HCT116 (cell line): Measurements from ENCODE around the gene GREB1L. TPM values are rescaled to one million over a fixed set of nuclear protein-coding genes. Genes with fewer than 3 reads are reported as not detected.
A peak's percentile ranks its signal among the peaks of the same experiment; 100 is the strongest.

Experiments used
- ATAC-seq: fragments of 200-7000 bp; cut with Tn5 transposase; 2 replicates; pipeline ENCODE4 v1.9.1; 2020; ENCODE audit warnings: mild to moderate bottlenecking, moderate library complexity
- BruUV-seq: library from RNA; stranded (reverse); fragments of 400-500 nt; replicated peaks from 2 replicates; lab custom pipeline; 2021; lab: Mats Ljungman, UMichigan
- CTCF ChIA-PET: fragments of 300-600 bp; sonication (Branson Sonifier 250); formaldehyde crosslinking; loops from one replicate; lab custom pipeline; 2021; ENCODE audit warnings: antibody characterized with exemption; lab: Charles Lee
- POLR2A ChIA-PET: fragments of 300-600, 350-600 bp; sonication (Branson Sonifier 250); formaldehyde crosslinking; loops from one replicate; lab custom pipeline; 2021; ENCODE audit warnings: antibody characterized with exemption; lab: Charles Lee
- RAD21 ChIA-PET, 2 experiments: fragments of 300-600 bp; sonication (Branson Sonifier 250); formaldehyde crosslinking; loops; one replicate each; lab custom pipeline; 2023; ENCODE audit warnings: low total read pairs in 2 of 2; ENCODE audit not compliant: uncharacterized antibody in 2 of 2, unreplicated experiment in 2 of 2, low non-redundant PET in 1 of 2; lab: Charles Lee
- DNase-seq: peaks from one replicate; pipeline ENCODE4 v3.0.0-alpha.2; 2010; ENCODE audit warnings: low read depth, low spot score
- H2AFZ ChIP-seq: fragments of 200-600 bp; shearing (Covaris generic), sonication (generic); 2 replicates; pipeline ENCODE4 v1.6.1; 2017; ENCODE audit warnings: low read depth, mixed run types, mixed read lengths, antibody characterized with exemption, low read length; ENCODE audit not compliant: poor library complexity, severe bottlenecking
- H3K27ac ChIP-seq: 2 replicates; pipeline ENCODE4 v1.5.1; 2012; ENCODE audit warnings: low read depth, low read length
- H3K27me3 ChIP-seq: fragments of 200-600 bp; sonication (generic); 2 replicates; pipeline ENCODE4 v1.6.1; 2016; ENCODE audit warnings: mixed run types, low read length, mixed read lengths; ENCODE audit not compliant: insufficient read depth
- H3K36me3 ChIP-seq, 2 experiments: fragments of 200-500 bp in 1 of 2; fragments of 200-600 bp in 1 of 2; sonication (Bioruptor generic) in 1 of 2; sonication (generic) in 1 of 2; 2 replicates each; pipeline versions ENCODE4 v1.5.1 to v1.6.1; 2014 to 2016; ENCODE audit warnings: low read length in 2 of 2, inconsistent platforms in 1 of 2, mixed read lengths in 1 of 2, mixed run types in 1 of 2; ENCODE audit not compliant: insufficient read depth in 2 of 2, control insufficient read depth in 1 of 2
- H3K4me1 ChIP-seq, 2 experiments: fragments of 200-600 bp in 1 of 2; sonication (generic) in 1 of 2; 2 replicates each; pipeline versions ENCODE4 v1.5.1 to v1.6.1; 2012 to 2017; ENCODE audit warnings: low read length in 2 of 2, inconsistent platforms in 1 of 2, mild to moderate bottlenecking in 1 of 2, mixed read lengths in 1 of 2, mixed run types in 1 of 2, moderate library complexity in 1 of 2; ENCODE audit not compliant: insufficient read depth in 2 of 2, control insufficient read depth in 1 of 2
- H3K4me2 ChIP-seq: fragments of 200-600 bp; sonication (generic); 2 replicates; pipeline ENCODE4 v1.6.1; 2017; ENCODE audit warnings: mixed run types, low read length, mixed read lengths
- H3K4me3 ChIP-seq, 2 experiments: fragments of 200-600 bp in 1 of 2; sonication (generic) in 1 of 2; replicated peaks in 1 of 2; 2 replicates each; pipeline ENCODE4 v1.5.1; 2011 to 2016; ENCODE audit warnings: low read length in 2 of 2, control low read depth in 1 of 2, low read depth in 1 of 2, mild to moderate bottlenecking in 1 of 2, mixed read lengths in 1 of 2, mixed run types in 1 of 2
- H3K79me2 ChIP-seq: fragments of 200-600 bp; sonication (generic); 2 replicates; pipeline ENCODE4 v1.6.1; 2017; ENCODE audit warnings: mild to moderate bottlenecking, mixed run types, low read length, moderate library complexity, mixed read lengths; ENCODE audit not compliant: insufficient read depth
- H3K9ac ChIP-seq: fragments of 200-600 bp; sonication (generic); 2 replicates; pipeline ENCODE4 v1.6.1; 2016; ENCODE audit warnings: low read length, mixed read lengths
- H3K9me2 ChIP-seq: fragments of 200-600 bp; sonication (generic), shearing (Covaris generic); 2 replicates; pipeline ENCODE4 v1.6.1; 2017; ENCODE audit warnings: mixed run types, mild to moderate bottlenecking, moderate library complexity; ENCODE audit not compliant: insufficient read depth
- H3K9me3 ChIP-seq, 2 experiments: fragments of 200-500 bp in 1 of 2; fragments of 200-600 bp in 1 of 2; sonication (Bioruptor generic) in 1 of 2; sonication (generic) in 1 of 2; 2 replicates each; pipeline ENCODE4 v1.6.1; 2014 to 2017; ENCODE audit warnings: low read length in 2 of 2, mixed read lengths in 2 of 2, inconsistent platforms in 1 of 2, low read depth in 1 of 2, mild to moderate bottlenecking in 1 of 2, mixed run types in 1 of 2, moderate library complexity in 1 of 2; ENCODE audit not compliant: control insufficient read depth in 1 of 2, insufficient read depth in 1 of 2
- H4K20me1 ChIP-seq: fragments of 200-600 bp; sonication (generic), shearing (Covaris generic); 2 replicates; pipeline ENCODE4 v1.6.1; 2017; ENCODE audit warnings: mixed run types, mild to moderate bottlenecking, moderate library complexity; ENCODE audit not compliant: insufficient read depth
- ELF1 ChIP-seq: IDR thresholded peaks from 2 replicates; pipeline ENCODE4 v1.6.1; 2012; ENCODE audit warnings: low read depth, borderline replicate concordance
- EZH2 ChIP-seq: fragments of 200-600 bp; sonication (generic); IDR thresholded peaks from 2 replicates; pipeline ENCODE4 v1.6.1; 2017; ENCODE audit warnings: antibody characterized with exemption, mixed run types
- EZH2phosphoT487 ChIP-seq: fragments of 200-600 bp; IDR thresholded peaks from 2 replicates; pipeline ENCODE4 v1.6.1; 2018; ENCODE audit warnings: antibody characterized with exemption, borderline replicate concordance
- POLR2A ChIP-seq: IDR thresholded peaks from 2 replicates; pipeline ENCODE4 v1.7.0; 2011; ENCODE audit warnings: borderline replicate concordance; ENCODE audit not compliant: insufficient read depth, insufficient read length; ENCODE audit errors: extremely low read depth
- RAD21 ChIP-seq: IDR thresholded peaks from 2 replicates; pipeline ENCODE4 v1.6.1; 2012; ENCODE audit warnings: low read depth, mild to moderate bottlenecking
- YY1 ChIP-seq: IDR thresholded peaks from 2 replicates; pipeline ENCODE4 v1.6.1; 2011; ENCODE audit warnings: low read length, low read depth, moderate library complexity, mild to moderate bottlenecking; ENCODE audit not compliant: insufficient replicate concordance; ENCODE audit errors: extremely low read depth
- ZFX ChIP-seq: fragments of 450-650 bp; IDR thresholded peaks from 2 replicates; pipeline ENCODE4 v1.6.1; 2017
- intact Hi-C: fragments of 100-400 bp; cut with micrococcal nuclease; formaldehyde crosslinking; loops from 2 replicates; pipeline ENCODE4 v1.10.0; 2022
- total RNA-seq: library from RNA; stranded (reverse); gene quantifications from one replicate; pipeline ENCODE4 v1.2.1, GENCODE V29; 2021; ENCODE audit not compliant: unreplicated experiment
- TF ChIP-seq, protein P1 (sequence below): IDR thresholded peaks from 2 replicates; pipeline ENCODE4 v1.6.1; 2012; ENCODE audit warnings: low read depth
- TF ChIP-seq, protein P2 (sequence below), 3 experiments: fragments of 200-600 bp in 1 of 3; sonication (generic) in 1 of 3; IDR thresholded peaks in 2 of 3; conservative IDR thresholded peaks in 1 of 3; 2 replicates each; pipeline ENCODE4 v1.5.1; 2012 to 2017; ENCODE audit warnings: low read depth in 2 of 3, low read length in 2 of 3, antibody characterized with exemption in 1 of 3, borderline replicate concordance in 1 of 3, control low read depth in 1 of 3, mild to moderate bottlenecking in 1 of 3, mixed read lengths in 1 of 3, mixed run types in 1 of 3, moderate library complexity in 1 of 3; ENCODE audit not compliant: insufficient read depth in 1 of 3

GREB1L gene
- total RNA-seq, 1 experiment from 2014 or later: 12.2 TPM

DNA sequence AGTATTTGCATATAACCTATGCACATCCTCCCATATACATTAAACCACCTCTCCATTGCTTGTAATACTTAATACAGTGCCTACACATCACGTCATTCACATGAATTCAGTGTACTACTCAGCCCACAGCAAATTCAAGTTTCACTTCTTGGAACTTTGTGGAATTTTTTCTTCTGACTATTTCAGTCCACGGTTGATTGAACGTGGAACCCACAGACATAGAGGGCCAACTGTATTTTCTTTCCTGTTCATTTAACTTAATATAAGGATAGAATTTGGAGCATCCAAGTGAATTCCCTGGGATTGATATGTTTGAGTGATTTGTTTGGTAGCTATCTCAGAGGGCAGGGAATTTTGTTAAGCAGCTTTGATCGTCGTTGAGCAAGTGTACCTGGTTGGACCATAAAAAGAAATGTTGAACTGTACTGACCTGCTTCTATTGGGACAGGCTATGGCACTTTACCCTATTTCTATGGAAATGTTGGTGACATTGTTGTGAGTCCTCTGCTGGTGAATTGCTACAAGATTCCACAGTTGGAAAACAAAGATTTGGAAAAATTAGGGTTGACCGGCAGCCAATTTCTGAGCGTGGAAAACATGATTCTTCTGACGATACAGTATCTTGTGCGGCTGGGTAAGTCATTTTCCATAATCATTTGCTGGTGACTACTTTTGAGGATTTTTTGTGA, 201.9 kb downstream of the GREB1L start:
- ATAC-seq: peak; percentile 32
- H3K27me3 ChIP-seq: no peaks in the 10 kb centered on the region
- no peaks in the 10 kb centered on the region for H3K9me3 ChIP-seq
- intact Hi-C loops: loop anchor here (1.0 to 5.0 kb wide), 2 partner anchors 207 to 249 kb away; no protein-coding TSS in a partner anchor
- H3K4me3 ChIP-seq: no peak overlapping the region
- DNase-seq: no peak
- H3K4me1 ChIP-seq: peaks cover 0 to 3% of the 10 kb centered on the region in 2 experiments; a peak in 1 of 4 replicates
- H3K36me3 ChIP-seq: no peaks in the 10 kb centered on the region; a peak in 1 of 4 replicates
- CTCF ChIA-PET: interaction anchor here (5.6 kb wide), 1 partner anchor 248 kb away, joined by 51 read pairs; no protein-coding TSS in a partner anchor
- no peak overlapping the region for H3K27ac ChIP-seq
- H3K9me2 ChIP-seq: no peaks in the 10 kb centered on the region
- H2AFZ ChIP-seq: no peak overlapping the region
- H4K20me1 ChIP-seq: no peaks in the 10 kb centered on the region
- H3K4me2 ChIP-seq: no peak overlapping the region
- no peak overlapping the region for H3K9ac ChIP-seq
- H3K79me2 ChIP-seq: no peaks in the 10 kb centered on the region
- POLR2A ChIA-PET: no interaction called here
- RAD21 ChIA-PET: interaction anchor here in 1 of 2 experiments (1.0 kb wide), 1 partner anchor 248 kb away, joined by 5 read pairs; no protein-coding TSS in a partner anchor
- no TSS peak for BruUV-seq
- TF ChIP-seq EZH2: no peak
- TF ChIP-seq, all 23 proteins: peak for 0

DNA sequence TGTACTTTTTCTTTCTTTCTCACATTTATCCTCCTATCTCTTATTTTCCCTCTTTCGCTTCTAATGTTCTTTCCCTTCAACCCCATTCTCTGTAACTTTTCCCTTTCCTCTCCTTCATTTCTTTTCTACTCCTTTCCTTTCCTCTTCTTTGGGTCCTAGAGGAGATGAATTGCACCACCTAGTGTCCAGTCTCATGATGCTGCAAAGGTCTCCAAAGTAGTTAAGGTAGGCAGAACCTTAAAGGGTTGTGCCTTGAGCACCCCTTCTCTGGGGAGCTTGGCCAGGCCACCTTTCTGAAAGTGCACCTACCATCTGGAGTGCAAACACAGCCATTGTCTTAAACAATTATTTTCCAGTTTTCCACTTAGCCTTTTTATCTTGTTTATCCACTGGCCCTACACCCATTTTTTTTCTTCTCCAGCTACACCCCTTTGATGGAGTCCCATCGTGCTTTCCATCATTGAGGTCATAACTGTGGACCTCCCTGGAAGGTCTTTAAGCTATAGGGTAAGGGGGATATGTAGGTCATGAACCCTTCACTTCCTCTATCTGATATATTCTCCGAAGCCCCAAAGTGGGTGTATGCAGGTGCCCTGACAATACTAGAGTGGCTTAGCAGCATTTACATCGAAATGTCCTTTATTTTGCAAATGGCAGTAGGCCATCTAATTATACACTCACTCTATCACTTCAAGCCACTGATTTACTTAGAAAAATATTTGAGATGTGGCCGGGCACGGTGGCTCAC, 202.6 kb downstream of the GREB1L start:
- no peaks in the 10 kb centered on the region; a peak in 1 of 4 replicates for H3K36me3 ChIP-seq
- no peaks in the 10 kb centered on the region for H3K27me3 ChIP-seq
- no peak overlapping the region for H2AFZ ChIP-seq
- H4K20me1 ChIP-seq: no peaks in the 10 kb centered on the region
- H3K27ac ChIP-seq: no peak overlapping the region
- ChIA-PET RAD21 (interaction anchor here (0.7 to 1.0 kb wide), 2 partner anchors 249 kb away, joined by 3 to 5 read pairs; no protein-coding TSS in a partner anchor), POLR2A (no interaction called here), CTCF (interaction anchor here (1.3 to 5.6 kb wide), 2 partner anchors 249 to 253 kb away, joined by 3 to 51 read pairs; no protein-coding TSS in a partner anchor)
- no peak overlapping the region for H3K9ac ChIP-seq
- no peaks in the 10 kb centered on the region for H3K4me1 ChIP-seq
- DNase-seq (peak; percentile 64), ATAC-seq (peak; percentile 92)
- H3K4me3 ChIP-seq: no peak overlapping the region
- intact Hi-C loops: loop anchor here (1.0 to 5.0 kb wide), 2 partner anchors 207 to 249 kb away; no protein-coding TSS in a partner anchor
- no peak overlapping the region for H3K4me2 ChIP-seq
- no TSS peak for BruUV-seq
- H3K79me2 ChIP-seq: no peaks in the 10 kb centered on the region
- no peaks in the 10 kb centered on the region for H3K9me2 ChIP-seq
- H3K9me3 ChIP-seq: no peaks in the 10 kb centered on the region
- TF ChIP-seq ZFX (no peak), ELF1 (no peak), RAD21 (peak; percentile 86), POLR2A (no peak), EZH2 (no peak), YY1 (no peak), EZH2phosphoT487 (no peak)
- TF ChIP-seq, protein P1, sequence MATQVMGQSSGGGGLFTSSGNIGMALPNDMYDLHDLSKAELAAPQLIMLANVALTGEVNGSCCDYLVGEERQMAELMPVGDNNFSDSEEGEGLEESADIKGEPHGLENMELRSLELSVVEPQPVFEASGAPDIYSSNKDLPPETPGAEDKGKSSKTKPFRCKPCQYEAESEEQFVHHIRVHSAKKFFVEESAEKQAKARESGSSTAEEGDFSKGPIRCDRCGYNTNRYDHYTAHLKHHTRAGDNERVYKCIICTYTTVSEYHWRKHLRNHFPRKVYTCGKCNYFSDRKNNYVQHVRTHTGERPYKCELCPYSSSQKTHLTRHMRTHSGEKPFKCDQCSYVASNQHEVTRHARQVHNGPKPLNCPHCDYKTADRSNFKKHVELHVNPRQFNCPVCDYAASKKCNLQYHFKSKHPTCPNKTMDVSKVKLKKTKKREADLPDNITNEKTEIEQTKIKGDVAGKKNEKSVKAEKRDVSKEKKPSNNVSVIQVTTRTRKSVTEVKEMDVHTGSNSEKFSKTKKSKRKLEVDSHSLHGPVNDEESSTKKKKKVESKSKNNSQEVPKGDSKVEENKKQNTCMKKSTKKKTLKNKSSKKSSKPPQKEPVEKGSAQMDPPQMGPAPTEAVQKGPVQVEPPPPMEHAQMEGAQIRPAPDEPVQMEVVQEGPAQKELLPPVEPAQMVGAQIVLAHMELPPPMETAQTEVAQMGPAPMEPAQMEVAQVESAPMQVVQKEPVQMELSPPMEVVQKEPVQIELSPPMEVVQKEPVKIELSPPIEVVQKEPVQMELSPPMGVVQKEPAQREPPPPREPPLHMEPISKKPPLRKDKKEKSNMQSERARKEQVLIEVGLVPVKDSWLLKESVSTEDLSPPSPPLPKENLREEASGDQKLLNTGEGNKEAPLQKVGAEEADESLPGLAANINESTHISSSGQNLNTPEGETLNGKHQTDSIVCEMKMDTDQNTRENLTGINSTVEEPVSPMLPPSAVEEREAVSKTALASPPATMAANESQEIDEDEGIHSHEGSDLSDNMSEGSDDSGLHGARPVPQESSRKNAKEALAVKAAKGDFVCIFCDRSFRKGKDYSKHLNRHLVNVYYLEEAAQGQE: no peak
- TF ChIP-seq, protein P2, sequence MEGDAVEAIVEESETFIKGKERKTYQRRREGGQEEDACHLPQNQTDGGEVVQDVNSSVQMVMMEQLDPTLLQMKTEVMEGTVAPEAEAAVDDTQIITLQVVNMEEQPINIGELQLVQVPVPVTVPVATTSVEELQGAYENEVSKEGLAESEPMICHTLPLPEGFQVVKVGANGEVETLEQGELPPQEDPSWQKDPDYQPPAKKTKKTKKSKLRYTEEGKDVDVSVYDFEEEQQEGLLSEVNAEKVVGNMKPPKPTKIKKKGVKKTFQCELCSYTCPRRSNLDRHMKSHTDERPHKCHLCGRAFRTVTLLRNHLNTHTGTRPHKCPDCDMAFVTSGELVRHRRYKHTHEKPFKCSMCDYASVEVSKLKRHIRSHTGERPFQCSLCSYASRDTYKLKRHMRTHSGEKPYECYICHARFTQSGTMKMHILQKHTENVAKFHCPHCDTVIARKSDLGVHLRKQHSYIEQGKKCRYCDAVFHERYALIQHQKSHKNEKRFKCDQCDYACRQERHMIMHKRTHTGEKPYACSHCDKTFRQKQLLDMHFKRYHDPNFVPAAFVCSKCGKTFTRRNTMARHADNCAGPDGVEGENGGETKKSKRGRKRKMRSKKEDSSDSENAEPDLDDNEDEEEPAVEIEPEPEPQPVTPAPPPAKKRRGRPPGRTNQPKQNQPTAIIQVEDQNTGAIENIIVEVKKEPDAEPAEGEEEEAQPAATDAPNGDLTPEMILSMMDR (IDR thresholded peaks at IDR 0.05 in 2 of 3, conservative IDR thresholded peaks at IDR 0.05 in 1 of 3; ENCODE audit: borderline replicate concordance in 1 of 3, insufficient read depth in 1 of 3, low read depth in 2 of 3, low read length in 2 of 3): peak; percentile 74 to 87 (median 87)
